GM18951 (cell line): Measurements from ENCODE around the gene TCIRG1.

Source experiments
- POLR2A ChIP-seq: IDR thresholded peaks from 4 replicates; pipeline ENCODE4 v1.6.1; 2011; ENCODE audit warnings: mild to moderate bottlenecking; ENCODE audit not compliant: insufficient read length, insufficient read depth; ENCODE audit errors: extremely low read depth
- in situ Hi-C: fragments of 300-500 bp; cut with MboI; formaldehyde crosslinking; loops from one replicate; pipeline ENCODE4 v1.12.0; 2022; ENCODE audit warnings: low sequenced_read_pairs, mixed read lengths, inconsistent platforms; ENCODE audit not compliant: unreplicated experiment

Gene TCIRG1

GRCh38 chr11:68049509-68050370 is 10.9 kb downstream of the TCIRG1 start:
- TF ChIP-seq POLR2A, result peak; percentile 30
- in situ Hi-C loops, result no loop called here

DNA sequence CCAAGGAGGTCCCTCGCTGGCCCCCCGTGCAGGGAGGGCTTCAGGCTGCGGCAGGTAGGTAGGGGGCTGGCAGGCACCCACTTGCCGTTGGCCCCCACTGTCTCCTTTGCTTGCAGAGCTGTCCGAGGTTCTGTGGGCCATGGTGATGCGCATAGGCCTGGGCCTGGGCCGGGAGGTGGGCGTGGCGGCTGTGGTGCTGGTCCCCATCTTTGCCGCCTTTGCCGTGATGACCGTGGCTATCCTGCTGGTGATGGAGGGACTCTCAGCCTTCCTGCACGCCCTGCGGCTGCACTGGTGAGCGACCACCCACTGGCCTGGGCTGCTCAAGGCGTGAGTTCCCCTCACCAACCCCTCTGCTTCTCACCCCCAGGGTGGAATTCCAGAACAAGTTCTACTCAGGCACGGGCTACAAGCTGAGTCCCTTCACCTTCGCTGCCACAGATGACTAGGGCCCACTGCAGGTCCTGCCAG is 11.6 kb downstream of the TCIRG1 start:
- in situ Hi-C loops, result no loop called here
- no peak for TF ChIP-seq POLR2A

- in situ Hi-C loops, result no loop called here
- TF ChIP-seq POLR2A, result peak; percentile 3
These were observed 12.6 kb downstream of the TCIRG1 start for GRCh38 chr11:68051191-68052136.

GRCh38 chr11:68052137-68052873 is 13.5 kb downstream of the TCIRG1 start:
- in situ Hi-C loops, result no loop called here
- no peak for TF ChIP-seq POLR2A

GRCh38 chr11:68053117-68053516 is 14.3 kb downstream of the TCIRG1 start:
- in situ Hi-C loops, result no loop called here
- TF ChIP-seq POLR2A, result no peak

DNA sequence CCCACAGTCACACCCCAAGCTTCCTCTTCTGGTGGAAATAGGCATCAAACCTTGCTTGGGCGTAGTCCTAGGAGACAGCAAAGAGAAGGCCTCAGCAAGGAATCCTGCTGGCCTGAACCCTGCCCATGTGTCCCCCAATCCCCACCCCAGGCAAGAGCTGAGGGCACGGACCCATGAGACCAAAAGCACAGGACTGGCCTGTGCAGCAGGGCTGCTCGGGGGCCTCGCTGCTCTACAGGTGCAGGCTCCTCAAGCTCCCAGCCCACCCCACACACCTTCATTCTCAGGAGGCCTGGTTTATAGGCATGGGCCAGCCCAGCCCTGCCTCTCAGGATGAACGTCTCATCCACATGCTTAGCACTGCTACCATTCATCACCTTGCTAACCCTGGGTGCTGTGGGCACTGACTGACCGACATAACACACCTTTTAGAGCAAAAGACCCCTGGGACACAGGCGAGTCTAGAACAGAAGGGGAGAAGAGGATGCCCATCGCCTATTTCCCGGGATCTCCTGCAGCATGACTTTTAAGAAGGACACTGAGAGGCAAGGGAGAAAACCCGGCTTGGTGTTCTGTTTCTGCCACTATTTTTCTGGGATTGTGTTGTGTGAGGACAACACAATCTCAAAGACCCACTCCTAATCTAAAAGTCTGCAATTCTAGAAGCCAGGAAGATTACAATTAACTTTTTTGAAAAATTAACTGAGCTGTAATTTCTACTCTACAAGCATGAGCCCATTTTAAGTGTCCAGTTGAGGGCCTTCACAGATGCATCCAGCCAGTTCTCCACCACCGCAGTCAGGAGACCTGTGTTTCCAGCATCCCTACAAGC is 15.4 kb downstream of the TCIRG1 start:
- TF ChIP-seq POLR2A, result peak; percentile 47
- in situ Hi-C loops, result no loop called here

- in situ Hi-C loops, result no loop called here
- TF ChIP-seq POLR2A, result no peak
These were observed 17.8 kb downstream of the TCIRG1 start for GRCh38 chr11:68056317-68057285.

DNA sequence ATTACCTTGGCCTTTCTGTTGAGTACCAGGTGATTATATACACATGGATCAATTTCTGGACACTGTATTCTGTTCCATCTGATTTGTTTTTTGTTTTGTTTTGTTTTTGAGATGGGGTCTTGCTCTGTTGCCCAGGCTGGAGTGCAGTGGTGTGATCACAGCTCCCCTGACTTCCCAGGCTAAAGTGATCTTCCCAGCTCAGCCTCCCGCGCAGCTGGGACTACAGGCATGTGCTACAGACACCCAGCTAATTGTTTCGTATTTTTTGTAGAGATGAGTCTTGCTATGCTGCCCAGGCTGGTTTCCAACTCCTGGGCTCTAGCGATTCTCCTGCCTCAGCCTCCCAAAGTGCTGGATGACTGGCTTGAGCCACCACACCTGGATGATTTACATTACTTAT is 19.0 kb downstream of the TCIRG1 start:
- in situ Hi-C loops, result no loop called here
- no peak for TF ChIP-seq POLR2A

GRCh38 chr11:68061508-68061907 is 22.7 kb downstream of the TCIRG1 start:
- in situ Hi-C loops, result no loop called here
- TF ChIP-seq POLR2A, result no peak

GRCh38 chr11:68064926-68065325 is 26.1 kb downstream of the TCIRG1 start:
- in situ Hi-C loops, result no loop called here
- TF ChIP-seq POLR2A, result no peak

DNA sequence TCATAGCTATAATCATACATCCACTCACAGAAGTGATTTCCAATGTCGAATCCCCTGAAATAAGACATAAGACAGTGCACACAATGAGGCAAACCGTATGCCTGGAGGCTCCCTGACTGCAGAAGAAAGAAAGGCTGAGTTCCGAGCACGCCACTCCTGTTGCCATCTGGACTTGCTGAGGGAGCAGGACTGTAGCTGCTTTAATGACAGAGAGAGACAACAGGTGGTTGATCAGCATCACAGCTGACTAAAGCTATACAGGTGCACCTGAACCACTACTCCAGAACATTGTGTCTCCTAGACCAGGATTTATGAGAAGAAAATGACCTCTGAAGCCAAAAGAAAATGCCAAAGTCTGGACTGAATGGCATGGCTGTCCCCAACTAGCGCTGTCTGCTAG is 27.0 kb downstream of the TCIRG1 start:
- in situ Hi-C loops, result no loop called here
- no peak for TF ChIP-seq POLR2A
